Right ventricle myocardium inferior (tissue), 1 donor: ENCODE data around the gene WBP2. TPM values are rescaled to one million over a fixed set of nuclear protein-coding genes. Genes with fewer than 3 reads are reported as not detected.
A peak's percentile ranks its signal among the peaks of the same experiment; 100 is the strongest.
"Not testable (repeated sequence)": the region's sequence is repeated elsewhere in the genome, so short reads cannot be mapped to it uniquely, and the experiment has no call there.

Experiments used
- ATAC-seq: fragments of 200-7000 bp; cut with Tn5 transposase; one replicate; pipeline ENCODE4 v1.9.1; 2020; ENCODE audit warnings: mild to moderate bottlenecking, moderate library complexity
- DNase-seq: peaks from one replicate; pipeline ENCODE4 v3.0.0; 2021; ENCODE audit errors: missing footprints
- intact Hi-C: fragments of 100-400 bp; cut with DNase I; formaldehyde crosslinking; loops from one replicate; pipeline ENCODE4 v1.11.0; 2022
- total RNA-seq: library from RNA; stranded (reverse); fragmentation: NEBNext Ultra II Directional; extraction: Animal tissue kit (Norgen Biotek cat#: 25700); gene quantifications from one replicate; pipeline ENCODE4 v1.2.1, GENCODE V29; 2021
- donor health status: DM: no; HTN: yes; CAD: no; lungs with severe emphysema.

The WBP2 gene
- total RNA-seq, 1 donor from 2014 or later = 151 TPM

- ATAC-seq = no peak
- DNase-seq = no peak
- intact Hi-C loops = no loop called here
Measured at GRCh38 chr17:75873587-75874322, 18.6 kb upstream of the WBP2 start.

GRCh38 chr17:75872434-75873351, 17.6 kb upstream of the WBP2 start:
- DNase-seq = peak; percentile 88
- ATAC-seq = peak; percentile 62
- intact Hi-C loops = loop anchor here (1.0 kb wide), 1 partner anchor 17 kb away; the partner anchor contains the start of gene WBP2

GRCh38 chr17:75870228-75870627, 15.1 kb upstream of the WBP2 start:
- ATAC-seq, DNase-seq, intact Hi-C loops: not testable (repeated sequence)

- peak; percentile 69 for ATAC-seq
- DNase-seq = peak; percentile 85
- intact Hi-C loops = no loop called here
Measured at GRCh38 chr17:75869282-75870141, 14.4 kb upstream of the WBP2 start.

GRCh38 chr17:75868730-75869281, 13.7 kb upstream of the WBP2 start:
- ATAC-seq, intact Hi-C loops, DNase-seq: not testable (repeated sequence)

GRCh38 chr17:75865404-75866188, 10.5 kb upstream of the WBP2 start:
- DNase-seq, ATAC-seq, intact Hi-C loops: not testable (repeated sequence)

GRCh38 chr17:75864887-75865286, 9.8 kb upstream of the WBP2 start:
- ATAC-seq, DNase-seq, intact Hi-C loops: not testable (repeated sequence)

GRCh38 chr17:75864448-75864871, 9.3 kb upstream of the WBP2 start:
- intact Hi-C loops = no loop called here
- DNase-seq (peak; percentile 84), ATAC-seq (peak; percentile 92)

- ATAC-seq = peak; percentile 55
- intact Hi-C loops = no loop called here
- no peak for DNase-seq
Measured at GRCh38 chr17:75861927-75862317, 6.8 kb upstream of the WBP2 start.

GRCh38 chr17:75859358-75859757, 4.2 kb upstream of the WBP2 start:
- not testable (repeated sequence) for ATAC-seq

GRCh38 chr17:75856062-75856756, 1.1 kb upstream of the WBP2 start:
- intact Hi-C loops = no loop called here
- ATAC-seq (peak; percentile 45), DNase-seq (no peak)

More at GRCh38 chr17:75859358-75859757, 4.2 kb upstream of the WBP2 start:
- intact Hi-C loops, DNase-seq: not testable (repeated sequence)

- DNase-seq (no peak), ATAC-seq (peak; percentile 2)
- intact Hi-C loops = loop anchor here (1.0 to 2.0 kb wide), 3 partner anchors 17 to 70 kb away; partner anchors contain the start of genes TRIM65 and UNK
Measured at GRCh38 chr17:75854881-75855309, 240 bp downstream of the WBP2 start.

- no peak for ATAC-seq
- DNase-seq = no peak
- intact Hi-C loops = loop anchor here (2.0 kb wide), 2 partner anchors 43 to 69 kb away; partner anchors contain the start of genes TRIM65 and UNK
Measured at GRCh38 chr17:75854101-75854748, 910 bp downstream of the WBP2 start.

GRCh38 chr17:75853433-75853832, 1.7 kb downstream of the WBP2 start:
- intact Hi-C loops = no loop called here
- no peak for DNase-seq
- no peak for ATAC-seq

GRCh38 chr17:75851693-75851991, 3.5 kb downstream of the WBP2 start:
- intact Hi-C loops, ATAC-seq, DNase-seq: not testable (repeated sequence)

- ATAC-seq = no peak
Measured at GRCh38 chr17:75850928-75851692, 4.0 kb downstream of the WBP2 start.

More at GRCh38 chr17:75850928-75851692, 4.0 kb downstream of the WBP2 start:
- no peak for DNase-seq
- intact Hi-C loops = no loop called here
